GM12878 (cell line): ENCODE measurements around the gene PLA2G4E.

Experiments used
- ATF2 ChIP-seq: IDR thresholded peaks from 2 replicates; pipeline ENCODE4 v1.6.1; 2012; ENCODE audit warnings: low read length, inconsistent platforms
- CTCF ChIP-seq, 3 experiments: IDR thresholded peaks in 2 of 3; conservative IDR thresholded peaks in 1 of 3; 2 replicates each; pipeline ENCODE4 v1.5.1; 2011; ENCODE audit warnings: low read depth in 3 of 3, low read length in 3 of 3, mild to moderate bottlenecking in 3 of 3, control low read depth in 2 of 3, moderate library complexity in 2 of 3, inconsistent platforms in 1 of 3, mixed read lengths in 1 of 3; ENCODE audit not compliant: control insufficient read depth in 2 of 3, insufficient read depth in 1 of 3; ENCODE audit errors: extremely low read depth in 1 of 3
- IRF3 ChIP-seq: fragments of 450-650 bp; IDR thresholded peaks from 2 replicates; pipeline ENCODE4 v1.6.1; 2014; ENCODE audit warnings: mild to moderate bottlenecking
- NR2C2 ChIP-seq: IDR thresholded peaks from 2 replicates; pipeline ENCODE4 v1.6.1; 2011; ENCODE audit warnings: borderline replicate concordance, low read depth; ENCODE audit not compliant: control insufficient read depth, insufficient read length
- RFX5 ChIP-seq: IDR thresholded peaks from 2 replicates; pipeline ENCODE4 v1.6.1; 2011; ENCODE audit warnings: low read depth, low read length, improper control_type of control experiment
- ZNF274 ChIP-seq: IDR thresholded peaks from one replicate; pipeline ENCODE4 v1.8.0; 2011; ENCODE audit not compliant: insufficient read length, insufficient read depth
- ZZZ3 ChIP-seq: IDR thresholded peaks from 2 replicates; pipeline ENCODE4 v1.6.1; 2011; ENCODE audit warnings: low read depth; ENCODE audit not compliant: control insufficient read depth, insufficient read length

- peak; percentile 89 to 93 (median 93) for TF ChIP-seq CTCF (IDR thresholded peaks at IDR 0.05 in 2 of 3, conservative IDR thresholded peaks at IDR 0.05 in 1 of 3; ENCODE audit: control insufficient read depth in 2 of 3, extremely low read depth in 1 of 3, insufficient read depth in 1 of 3, low read depth in 3 of 3, low read length in 3 of 3)
- no peak for TF ChIP-seq RFX5
- no peak for TF ChIP-seq IRF3
- no peak for TF ChIP-seq NR2C2
- TF ChIP-seq ATF2, result no peak
- no peak for TF ChIP-seq ZNF274
- TF ChIP-seq ZZZ3, result no peak
These were observed 39.0 kb upstream of the PLA2G4E start for GRCh38 chr15:42059661-42060476.
